HL-60 (cell line): ENCODE data around the gene KLHL3.

ENCODE experiments used
- DNase-seq, 2 experiments: peaks; one replicate each; pipeline ENCODE4 v3.0.0-alpha.2; 2010 to 2020; ENCODE audit warnings: low read depth in 1 of 2, low spot score in 1 of 2
- H3K27ac ChIP-seq: fragments of 250-450 bp; sonication (Bioruptor Pico); replicated peaks from 2 replicates; pipeline ENCODE4 v1.5.1; 2020; ENCODE audit warnings: mild to moderate bottlenecking, moderate library complexity
- H3K27me3 ChIP-seq: fragments of 250-450 bp; sonication (Bioruptor Pico); 2 replicates; pipeline ENCODE4 v1.5.1; 2021; ENCODE audit warnings: mild to moderate bottlenecking, moderate library complexity; ENCODE audit not compliant: insufficient read depth, poor library complexity, severe bottlenecking
- H3K4me3 ChIP-seq: replicated peaks from 2 replicates; pipeline ENCODE4 v1.5.1; 2011; ENCODE audit warnings: mild to moderate bottlenecking, control low read depth, low read length; ENCODE audit not compliant: insufficient read depth
- CTCF ChIP-seq: IDR thresholded peaks from one replicate; pipeline ENCODE4 v1.5.1; 2011; ENCODE audit warnings: low read length, control low read depth, inconsistent platforms; ENCODE audit not compliant: insufficient read depth
- GABPA ChIP-seq: IDR thresholded peaks from 2 replicates; pipeline ENCODE4 v1.6.1; 2012; ENCODE audit warnings: low read depth
- POLR2AphosphoS5 ChIP-seq: IDR thresholded peaks from 2 replicates; pipeline ENCODE4 v1.6.1; 2012; ENCODE audit warnings: low read depth
- REST ChIP-seq: IDR thresholded peaks from 2 replicates; pipeline ENCODE4 v1.6.1; 2012; ENCODE audit warnings: low read depth; ENCODE audit not compliant: insufficient replicate concordance
- SPI1 ChIP-seq: IDR thresholded peaks from 2 replicates; pipeline ENCODE4 v1.6.1; 2012; ENCODE audit warnings: low read depth, mild to moderate bottlenecking, borderline replicate concordance

Gene KLHL3

GRCh38 chr5:137727623-137728022 lies 8.3 kb downstream of the KLHL3 start:
- Histone ChIP-seq H3K27me3 (no peaks in the 10 kb centered on the region), H3K27ac (no peak overlapping the region), H3K4me3 (no peak overlapping the region)
- DNase-seq, result no peak
- no peak for TF ChIP-seq REST
- TF ChIP-seq POLR2AphosphoS5, result no peak
- TF ChIP-seq CTCF, result no peak
- TF ChIP-seq SPI1, result no peak
- no peak for TF ChIP-seq GABPA

- no peak overlapping the region for H3K4me3 ChIP-seq
- TF ChIP-seq GABPA, result no peak
- TF ChIP-seq SPI1, result no peak
- TF ChIP-seq CTCF, result no peak
- no peak for TF ChIP-seq REST
- TF ChIP-seq POLR2AphosphoS5, result no peak
- H3K27me3 ChIP-seq, result no peaks in the 10 kb centered on the region
- no peak for DNase-seq
- H3K27ac ChIP-seq, result no peak overlapping the region
These were observed 11.6 kb downstream of the KLHL3 start for GRCh38 chr5:137724251-137724650.

- TF ChIP-seq SPI1, result no peak
- TF ChIP-seq POLR2AphosphoS5, result no peak
- no peak for TF ChIP-seq CTCF
- no peak overlapping the region for H3K4me3 ChIP-seq
- H3K27me3 ChIP-seq, result no peaks in the 10 kb centered on the region
- no peak for DNase-seq
- no peak overlapping the region for H3K27ac ChIP-seq
These were observed 17.3 kb downstream of the KLHL3 start for GRCh38 chr5:137718611-137719010.

- TF ChIP-seq CTCF (no peak), GABPA (no peak), SPI1 (no peak), REST (no peak), POLR2AphosphoS5 (no peak)
- Histone ChIP-seq H3K4me3 (no peak overlapping the region), H3K27me3 (no peaks in the 10 kb centered on the region), H3K27ac (no peak overlapping the region)
- DNase-seq, result no peak
These were observed 19.6 kb downstream of the KLHL3 start for GRCh38 chr5:137716337-137716736.
